Right lobe of liver (tissue), 6 donors: ENCODE data around the gene UPK3BL1. TPM values are rescaled to one million over a fixed set of nuclear protein-coding genes. Genes with fewer than 3 reads are reported as not detected.
"Not testable (repeated sequence)": the region's sequence is repeated elsewhere in the genome, so short reads cannot be mapped to it uniquely, and the experiment has no call there.

Experiments used
- ATAC-seq, 4 donors: fragments of 200-7000 bp; cut with Tn5 transposase; one replicate each; pipeline ENCODE4 v1.9.1; 2020; ENCODE audit warnings: mild to moderate bottlenecking in 4 of 4, moderate library complexity in 4 of 4
- DNase-seq, 3 donors: peaks; one replicate each; pipeline ENCODE4 v3.0.0-alpha.2; 2020
- H3K27ac ChIP-seq, 3 donors: fragments of 200-600 bp; one replicate each; pipeline ENCODE4 v1.8.0; 2022
- H3K27me3 ChIP-seq, 2 donors: fragments of 200-600 bp; one replicate each; pipeline ENCODE4 v1.8.0; 2022
- H3K36me3 ChIP-seq, 4 donors: fragments of 200-600 bp; sonication (generic) in 1 of 4; one replicate each; pipeline versions ENCODE4 v1.5.1 to v1.8.0; 2017 to 2022; ENCODE audit warnings: control low read depth in 1 of 4
- H3K4me1 ChIP-seq, 4 donors: fragments of 200-600 bp; sonication (generic) in 1 of 4; one replicate each; pipeline versions ENCODE4 v1.5.1 to v1.8.0; 2017 to 2022; ENCODE audit warnings: control low read depth in 1 of 4
- H3K4me3 ChIP-seq, 3 donors: fragments of 200-600 bp; one replicate each; pipeline ENCODE4 v1.8.0; 2022
- H3K9me3 ChIP-seq, 4 donors: fragments of 200-600 bp; sonication (generic) in 1 of 4; one replicate each; pipeline versions ENCODE4 v1.5.1 to v1.8.0; 2017 to 2022; ENCODE audit warnings: control low read depth in 1 of 4
- WGBS: methylation state at CpG from one replicate; pipeline ENCODE4 v1.1.6; 2018; ENCODE audit warnings: low coverage, low lambda C conversion rate; ENCODE audit not compliant: insufficient coverage; ENCODE audit errors: missing lambda C conversion rate; 5-methylcytosine and 5-hydroxymethylcytosine counted together
- intact Hi-C, 2 donors: fragments of 100-400 bp; cut with DNase I; formaldehyde crosslinking; loops; one replicate each; pipeline versions ENCODE4 v1.11.2 to v1.14.1; 2022
- long read RNA-seq: library from polyadenylated mRNA; unstranded; transcript quantifications from one replicate; pipeline ENCODE4 v2.0.0, GENCODE V29; 2019
- total RNA-seq, 6 experiments: library from RNA; depleted of rRNA in 2 of 6; stranded (reverse); fragments of >200 nt in 2 of 6; fragmentation: NEBNext Ultra II Directional in 3 of 6; extraction: Animal tissue kit (Norgen Biotek cat#: 25700) in 3 of 6; gene quantifications; one replicate each; pipeline versions ENCODE4 v1.1.0 to v1.2.4, GENCODE V29; 2016 to 2023
- donor health status: DM: no; HTN: yes; CAD: no.
- donor health status: DM: no; HTN: no; CAD: no.
- donor health status: DM: no; HTN: no; CAD: no.
- donor health status: DM: no; HTN: yes; CAD: no.
- donor health status: DM: no; HTN: yes; CAD: no.

The UPK3BL1 gene
- 10 to 100 TPM in 2 of 6 experiments, 1 to 10 TPM in 4; 6.2 to 12.4 (median 8.8) TPM for total RNA-seq
- long read RNA-seq, partial matches to known transcripts, result 0 of 2 reads
- long read RNA-seq, other reads (novel, unspliced or antisense), result 0 of 2 reads

- H3K27me3 ChIP-seq, H3K36me3 ChIP-seq, DNase-seq, intact Hi-C loops, H3K4me3 ChIP-seq, H3K27ac ChIP-seq, H3K4me1 ChIP-seq, H3K9me3 ChIP-seq: not testable (repeated sequence)
- ATAC-seq, result peak in 1 of 4 donors; percentile 5
- WGBS, result no CpG with 5 or more reads among the region's 9 CpGs
Measured at GRCh38 chr7:102642691-102643090, at the start of gene UPK3BL1. Gene UPK3BL1 (minus strand): TSS chr7:102642791. CDS start chr7:102642741, 50 bp downstream.

GRCh38 chr7:102690602-102691001, 48.0 kb upstream of the UPK3BL1 start:
- H3K27me3 ChIP-seq, intact Hi-C loops, H3K4me3 ChIP-seq, ATAC-seq, H3K27ac ChIP-seq, H3K9me3 ChIP-seq, DNase-seq, H3K36me3 ChIP-seq, H3K4me1 ChIP-seq: not testable (repeated sequence)
- no CpG with 5 or more reads among the region's 6 CpGs for WGBS

GRCh38 chr7:102689436-102690282, 47.1 kb upstream of the UPK3BL1 start:
- peak; percentile 44 to 57 (median 48) for ATAC-seq
- not testable (repeated sequence) for H3K4me3 ChIP-seq, DNase-seq

GRCh38 chr7:102688299-102689036, 45.9 kb upstream of the UPK3BL1 start:
- H3K27ac ChIP-seq, H3K36me3 ChIP-seq, H3K27me3 ChIP-seq, intact Hi-C loops, H3K4me3 ChIP-seq, H3K9me3 ChIP-seq, H3K4me1 ChIP-seq, DNase-seq: not testable (repeated sequence)
- ATAC-seq, result peak; percentile 84 to 88 (median 86)
- WGBS, result no CpG with 5 or more reads among the region's 37 CpGs

More at GRCh38 chr7:102689436-102690282, 47.1 kb upstream of the UPK3BL1 start:
- intact Hi-C loops, H3K9me3 ChIP-seq, H3K36me3 ChIP-seq, H3K4me1 ChIP-seq, H3K27me3 ChIP-seq, H3K27ac ChIP-seq: not testable (repeated sequence)
- WGBS, result no CpG with 5 or more reads among the region's 74 CpGs

GRCh38 chr7:102682560-102682959, 40.0 kb upstream of the UPK3BL1 start:
- no CpG with 5 or more reads among the region's 5 CpGs for WGBS

GRCh38 chr7:102680780-102681179, 38.2 kb upstream of the UPK3BL1 start:
- H3K27ac ChIP-seq, H3K9me3 ChIP-seq, H3K27me3 ChIP-seq, intact Hi-C loops, H3K36me3 ChIP-seq, H3K4me1 ChIP-seq, H3K4me3 ChIP-seq, DNase-seq: not testable (repeated sequence)
- whole genome bisulfite sequencing, result no CpG with 5 or more reads among the region's 5 CpGs
- peak in 2 of 4 donors; percentile 5 to 10 for ATAC-seq

More at GRCh38 chr7:102682560-102682959, 40.0 kb upstream of the UPK3BL1 start:
- H3K27me3 ChIP-seq, H3K36me3 ChIP-seq, H3K4me1 ChIP-seq, H3K27ac ChIP-seq, intact Hi-C loops, H3K4me3 ChIP-seq, H3K9me3 ChIP-seq, DNase-seq, ATAC-seq: not testable (repeated sequence)

- H3K27ac ChIP-seq, H3K27me3 ChIP-seq, ATAC-seq, H3K36me3 ChIP-seq, H3K4me3 ChIP-seq, H3K9me3 ChIP-seq, intact Hi-C loops, H3K4me1 ChIP-seq: not testable (repeated sequence)
- peak in 2 of 3 donors; percentile 40 for DNase-seq
- WGBS, result no CpG with 5 or more reads among the region's 2 CpGs
Measured at GRCh38 chr7:102675545-102675944, 33.0 kb upstream of the UPK3BL1 start.

- H3K27me3 ChIP-seq, H3K36me3 ChIP-seq, intact Hi-C loops, H3K4me3 ChIP-seq, H3K27ac ChIP-seq, DNase-seq, H3K4me1 ChIP-seq, H3K9me3 ChIP-seq: not testable (repeated sequence)
- ATAC-seq, result peak in 2 of 4 donors; percentile 1 to 2
- WGBS, result no CpG with 5 or more reads among the region's 9 CpGs
Measured at GRCh38 chr7:102673447-102674067, 31.0 kb upstream of the UPK3BL1 start.

GRCh38 chr7:102671956-102672307, 29.3 kb upstream of the UPK3BL1 start:
- DNase-seq, H3K4me1 ChIP-seq, H3K9me3 ChIP-seq, H3K27ac ChIP-seq, H3K4me3 ChIP-seq, intact Hi-C loops, ATAC-seq, H3K36me3 ChIP-seq, H3K27me3 ChIP-seq: not testable (repeated sequence)
- no CpG with 5 or more reads among the region's 9 CpGs for WGBS

- WGBS, result no CpG with 5 or more reads among the region's 63 CpGs
- H3K27ac ChIP-seq, DNase-seq, H3K4me1 ChIP-seq, H3K36me3 ChIP-seq, H3K27me3 ChIP-seq, intact Hi-C loops, H3K9me3 ChIP-seq: not testable (repeated sequence)
- ATAC-seq, result peak; percentile 63 to 74 (median 68)
- H3K4me3 ChIP-seq, result peak within 1 kb of the TSS in 1 of 3 donors; percentile 32
Measured at GRCh38 chr7:102671166-102671955, 28.8 kb upstream of the UPK3BL1 start, which contains the start of gene POLR2J2. Gene POLR2J2 (minus strand): TSS chr7:102671663. CDS start chr7:102671601, 62 bp downstream.
